Mucosa of gallbladder (tissue), 1 donor: Measurements from ENCODE around the gene ZNF534. TPM values are rescaled to one million over a fixed set of nuclear protein-coding genes. Genes with fewer than 3 reads are reported as not detected.
"Not testable (repeated sequence)": the region's sequence is repeated elsewhere in the genome, so short reads cannot be mapped to it uniquely, and the experiment has no call there.

Source experiments
- DNase-seq: peaks from one replicate; pipeline ENCODE4 v3.0.0-alpha.2; 2020; ENCODE audit warnings: low spot score
- total RNA-seq: library from RNA; stranded (reverse); gene quantifications from one replicate; pipeline ENCODE4 v1.2.1, GENCODE V29; 2021
- donor health status: DM: no; HTN: no; CAD: no.

ZNF534 gene
- total RNA-seq: not detected

GRCh38 chr19:52428937-52429336 lies at the start of gene ZNF534:
Gene ZNF534, plus strand, starts transcription at chr19:52429148. Its CDS starts 2,327 bp downstream, at chr19:52431475.
- DNase-seq: no peak

DNA sequence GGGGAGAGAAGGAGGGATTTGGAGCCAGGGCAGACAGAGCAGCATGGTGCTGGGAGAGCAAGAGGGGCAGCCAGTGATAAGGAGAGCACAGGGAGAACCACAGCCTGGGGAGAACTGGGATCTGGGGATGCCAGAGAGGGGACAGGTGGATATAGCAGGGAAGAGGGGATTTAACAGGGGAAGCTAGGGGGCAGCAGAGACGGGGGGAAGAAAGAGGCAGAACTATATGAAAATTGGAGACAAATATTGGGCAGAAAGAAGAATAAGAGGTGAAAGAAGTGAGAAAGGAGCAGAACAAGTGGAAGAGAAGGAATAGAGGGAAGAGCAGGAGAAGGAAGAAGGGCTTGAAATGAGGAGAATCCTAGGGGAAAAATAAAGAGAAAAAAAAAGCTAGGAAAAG lies 37.8 kb upstream of the ZNF534 start:
- DNase-seq: no peak

DNA sequence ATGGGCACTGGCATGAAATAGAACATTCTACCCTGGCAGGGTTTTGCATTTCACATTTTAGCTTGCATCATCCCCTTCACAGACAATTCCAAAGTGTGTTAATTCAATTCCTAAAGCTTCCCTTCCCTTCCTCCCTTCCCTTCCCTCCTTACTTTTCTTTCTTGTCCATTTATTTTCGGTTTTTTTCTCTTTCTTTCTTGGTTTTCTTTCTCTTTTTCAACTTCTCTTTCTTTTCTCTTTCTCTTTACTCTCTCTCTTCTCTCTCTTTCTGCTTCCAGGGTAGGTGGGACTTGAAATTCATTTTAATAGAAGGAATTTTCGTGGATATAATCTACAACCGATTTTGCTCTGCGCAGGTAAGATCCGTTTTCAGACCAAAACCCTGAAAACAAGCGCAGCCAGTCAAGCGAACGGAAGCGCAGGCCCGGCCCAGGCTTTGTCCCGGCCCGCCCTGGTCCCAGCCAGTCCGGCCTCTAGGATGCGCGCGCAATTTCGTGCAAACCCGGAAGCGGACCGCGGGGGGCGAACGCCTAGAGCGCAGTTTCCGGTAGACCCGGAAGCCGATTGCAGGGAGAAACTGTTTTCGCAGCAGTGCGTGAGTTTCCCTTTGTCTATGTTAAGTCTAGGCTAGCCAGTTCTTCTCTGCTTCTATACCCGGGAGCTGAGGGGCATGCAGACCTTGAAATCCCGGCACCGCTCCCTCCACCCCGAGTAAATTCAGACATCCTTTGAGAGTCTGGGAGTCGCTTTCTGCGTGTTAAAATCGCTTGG lies 31.5 kb upstream of the ZNF534 start, which contains the start of gene ZNF528:
Gene ZNF528 (plus strand): TSS at position 540 of the 771 bp plus-strand sequence. CDS start 4,165 bp downstream, outside the sequence.
- DNase-seq: peak; percentile 97

- DNase-seq: no peak
These were observed 30.9 kb upstream of the ZNF534 start for GRCh38 chr19:52398081-52398441.

DNA sequence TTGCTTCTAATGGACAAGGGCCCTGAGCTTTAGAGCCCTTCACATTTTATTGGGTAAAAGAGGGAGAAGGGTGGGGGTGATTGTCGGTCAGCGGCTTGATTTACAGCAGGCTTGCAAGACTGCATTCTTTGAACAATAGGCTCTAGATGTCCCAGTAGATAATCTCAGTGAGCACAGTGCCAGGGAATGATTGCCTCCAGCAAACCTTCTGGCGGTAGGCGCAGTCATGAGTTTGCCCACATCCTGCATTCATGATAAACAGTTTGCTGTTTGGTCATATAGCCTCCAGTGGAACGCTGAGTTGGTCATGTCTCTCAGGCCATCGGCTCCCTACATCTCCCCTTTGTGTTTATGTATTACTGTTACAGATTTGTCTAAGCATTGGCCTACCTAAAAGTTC lies 18.7 kb upstream of the ZNF534 start:
- DNase-seq: no peak

DNA sequence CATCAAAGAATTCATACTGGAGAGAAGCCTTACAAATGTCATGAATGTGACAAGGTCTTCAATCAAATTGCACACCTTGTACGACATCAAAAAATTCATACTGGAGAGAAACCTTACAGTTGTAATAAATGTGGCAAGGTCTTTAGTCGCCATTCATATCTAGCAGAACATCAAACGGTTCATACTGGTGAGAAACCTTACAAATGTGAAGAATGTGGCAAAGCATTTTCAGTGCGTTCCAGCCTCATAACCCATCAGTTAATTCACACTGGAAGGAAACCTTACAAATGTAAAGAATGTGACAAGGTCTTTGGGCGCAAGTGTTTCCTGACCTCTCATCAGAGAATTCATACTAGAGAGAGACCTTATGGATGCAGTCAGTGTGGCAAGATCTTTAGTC lies 13.2 kb upstream of the ZNF534 start:
- no peak for DNase-seq

DNA sequence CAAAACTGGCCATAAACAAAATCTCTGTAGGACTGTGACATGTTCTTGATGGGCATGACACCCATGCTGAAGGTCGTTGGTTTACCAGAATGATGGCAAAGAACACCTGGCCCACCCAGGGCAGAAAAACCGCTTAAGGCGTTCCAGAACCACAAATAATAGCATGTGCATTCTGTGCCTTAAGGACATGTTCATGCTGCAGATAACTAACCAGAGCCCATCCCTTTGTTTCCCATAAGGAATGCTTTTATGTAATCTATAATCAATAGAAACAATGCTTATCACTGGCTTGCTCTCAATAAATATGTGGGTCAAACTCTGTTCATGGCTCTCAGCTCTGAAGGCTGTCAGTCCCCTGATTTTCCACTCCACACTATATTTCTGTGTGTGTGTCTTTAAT lies 13.2 kb downstream of the ZNF534 start:
- no peak for DNase-seq

DNA sequence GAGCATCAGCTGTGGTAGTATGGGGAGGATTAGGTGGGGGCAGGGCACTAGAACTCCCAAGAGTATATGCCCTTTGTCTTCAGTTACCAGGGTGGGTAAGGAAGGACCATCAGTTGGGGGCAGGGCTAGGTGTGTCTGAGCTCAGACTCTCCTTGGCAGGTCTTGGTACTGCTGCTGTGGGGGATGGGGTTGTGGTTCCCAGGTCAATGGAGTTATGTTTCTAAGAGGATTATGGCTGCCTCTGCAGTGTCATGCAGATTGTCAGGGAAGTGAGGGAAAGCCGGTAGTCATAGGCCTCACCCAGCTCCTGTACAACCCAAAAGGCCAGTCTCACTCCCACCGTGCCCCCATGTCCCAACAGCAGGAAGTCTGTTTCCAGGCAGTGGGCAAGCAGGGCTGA lies 15.6 kb downstream of the ZNF534 start:
- DNase-seq: no peak

- DNase-seq: no peak
These were observed 22.3 kb downstream of the ZNF534 start for GRCh38 chr19:52451241-52451640.

DNA sequence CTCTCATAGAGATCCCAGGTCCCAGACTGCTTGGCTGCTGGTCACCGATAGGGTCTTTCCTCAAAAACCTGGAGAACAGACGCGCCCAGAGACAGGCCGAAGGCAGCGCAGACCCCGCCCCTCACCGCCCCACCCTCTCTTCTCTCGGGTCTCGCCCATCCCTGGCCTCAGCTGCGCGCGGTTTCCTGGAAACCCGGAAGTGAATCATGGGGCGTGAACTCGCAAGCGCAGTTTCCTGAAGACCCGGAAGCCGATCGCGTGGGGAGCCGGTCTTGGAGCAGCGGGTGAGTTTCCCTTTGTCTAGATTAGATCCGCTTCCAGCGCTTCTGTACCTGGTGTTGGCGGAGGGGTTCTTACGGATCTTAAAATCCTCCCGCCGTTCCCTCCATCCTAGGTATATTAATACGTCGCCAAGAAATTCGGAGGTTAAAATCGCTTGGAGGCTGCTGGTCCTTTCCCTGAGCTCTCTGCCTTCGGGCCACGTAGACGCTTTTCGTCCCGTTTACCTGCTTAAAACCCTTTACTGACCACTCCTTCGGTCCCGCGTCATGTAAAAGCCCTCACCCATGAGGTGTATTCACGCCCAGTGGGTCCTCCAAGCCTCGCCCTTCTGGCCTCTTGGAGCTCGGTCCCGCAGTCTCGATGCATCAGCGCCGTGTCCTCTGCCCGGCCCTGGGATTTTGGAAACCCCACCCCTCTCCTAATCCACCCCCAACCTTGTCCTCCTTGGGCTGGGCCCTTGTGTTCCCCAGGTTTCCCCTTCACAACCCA lies 24.6 kb downstream of the ZNF534 start, which contains the start of gene ZNF578:
Gene ZNF578 (plus strand): TSS at position 230 of the 771 bp plus-strand sequence. CDS start 48,293 bp downstream, outside the sequence.
- DNase-seq: peak; percentile 81

- DNase-seq: no peak
These were observed 36.0 kb downstream of the ZNF534 start for GRCh38 chr19:52464798-52465470.

DNA sequence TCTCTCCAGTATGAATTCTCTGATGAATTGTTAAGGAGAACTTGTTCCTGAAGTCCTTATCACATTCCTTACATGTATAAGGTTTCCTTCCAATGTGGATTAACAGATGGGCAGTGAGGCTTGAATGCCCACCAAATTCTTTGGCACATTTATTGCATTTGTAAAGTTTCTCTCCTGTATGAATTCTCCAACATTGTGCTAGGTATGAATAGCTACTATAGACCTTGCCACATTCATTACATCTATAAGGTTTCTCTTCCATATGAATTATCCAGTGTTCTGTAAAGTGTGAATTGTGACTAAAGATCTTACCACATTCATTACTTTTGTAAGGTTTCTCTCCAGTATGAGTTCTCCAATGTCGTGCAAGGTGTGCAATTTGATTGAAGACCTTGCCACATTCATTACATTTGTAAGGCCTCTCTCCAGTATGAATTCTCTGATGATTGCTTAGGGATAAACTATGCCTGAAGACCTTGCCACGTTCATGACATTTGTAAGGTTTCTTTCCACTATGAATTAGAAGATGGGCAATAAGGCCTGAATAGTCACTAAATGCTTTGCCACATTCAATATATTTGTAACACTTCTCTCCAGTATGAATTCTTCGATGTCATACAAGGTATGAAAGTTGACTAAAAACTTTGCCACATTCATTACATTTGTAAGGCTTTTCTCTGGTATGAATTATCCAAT lies 44.9 kb downstream of the ZNF534 start:
- no peak for DNase-seq

DNA sequence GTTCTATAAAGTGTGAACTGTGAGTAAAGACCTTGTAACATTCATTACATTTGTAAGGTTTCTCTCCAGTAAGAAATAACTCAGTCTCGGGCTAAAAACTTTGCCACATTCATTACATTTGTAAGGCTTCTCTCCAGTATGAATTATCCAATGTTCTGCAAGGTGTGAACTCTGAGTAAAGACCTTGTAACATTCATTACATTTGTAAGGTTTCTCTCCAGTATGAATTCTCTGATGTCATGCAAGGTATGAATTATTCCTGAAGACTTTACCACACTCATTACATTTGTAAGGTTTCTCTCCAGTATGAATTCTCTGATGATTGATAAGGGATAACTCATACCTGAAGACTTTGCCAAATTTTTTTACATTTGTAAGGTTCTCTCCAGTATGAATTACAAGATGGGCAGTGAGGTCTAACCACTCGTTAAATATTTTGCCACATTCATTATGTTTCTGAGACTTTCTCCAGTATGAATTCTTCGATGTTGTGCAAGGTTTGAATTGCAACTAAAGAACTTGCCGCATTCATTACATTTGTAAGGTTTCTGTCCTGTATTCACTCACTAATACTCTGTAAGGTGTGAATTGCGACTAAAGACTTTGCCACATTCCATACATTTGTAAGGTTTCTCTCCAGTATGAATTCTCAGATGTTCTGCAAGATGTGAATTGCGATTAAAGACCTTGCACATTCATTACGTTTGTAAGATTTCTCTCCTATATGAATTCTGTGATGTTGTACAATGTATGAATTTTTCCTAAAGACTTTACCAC lies 45.6 kb downstream of the ZNF534 start:
- DNase-seq: no peak

DNA sequence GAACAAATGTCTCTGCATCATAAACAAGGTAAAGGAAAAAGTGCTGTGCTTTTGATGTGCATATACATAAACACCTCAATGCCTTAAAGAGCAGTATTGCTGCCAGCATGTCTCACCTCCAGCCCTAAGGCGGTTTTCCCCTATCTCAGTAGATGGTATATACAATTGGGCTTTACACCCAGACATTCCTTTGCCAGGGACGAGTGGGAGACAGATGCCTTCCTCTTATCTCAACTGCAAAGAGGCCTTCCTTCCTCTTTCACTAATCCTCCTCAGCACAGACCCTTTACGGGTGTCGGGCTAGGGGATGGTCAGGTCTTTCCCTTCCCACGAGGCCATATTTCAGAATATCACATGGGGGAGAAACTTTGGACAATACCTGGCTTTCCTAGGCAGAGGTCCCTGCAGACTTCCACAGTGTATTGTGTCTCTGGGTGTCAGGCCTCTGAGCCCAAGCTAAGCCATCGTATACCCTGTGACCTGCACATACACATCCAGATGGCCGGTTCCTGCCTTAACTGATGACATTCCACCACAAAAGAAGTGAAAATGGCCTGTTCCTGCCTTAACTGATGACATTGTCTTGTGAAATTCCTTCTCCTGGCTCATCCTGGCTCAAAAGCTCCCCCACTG lies 55.3 kb downstream of the ZNF534 start:
- not testable (repeated sequence) for DNase-seq

GRCh38 chr19:52485064-52485463 lies 56.1 kb downstream of the ZNF534 start:
- not testable (repeated sequence) for DNase-seq

DNA sequence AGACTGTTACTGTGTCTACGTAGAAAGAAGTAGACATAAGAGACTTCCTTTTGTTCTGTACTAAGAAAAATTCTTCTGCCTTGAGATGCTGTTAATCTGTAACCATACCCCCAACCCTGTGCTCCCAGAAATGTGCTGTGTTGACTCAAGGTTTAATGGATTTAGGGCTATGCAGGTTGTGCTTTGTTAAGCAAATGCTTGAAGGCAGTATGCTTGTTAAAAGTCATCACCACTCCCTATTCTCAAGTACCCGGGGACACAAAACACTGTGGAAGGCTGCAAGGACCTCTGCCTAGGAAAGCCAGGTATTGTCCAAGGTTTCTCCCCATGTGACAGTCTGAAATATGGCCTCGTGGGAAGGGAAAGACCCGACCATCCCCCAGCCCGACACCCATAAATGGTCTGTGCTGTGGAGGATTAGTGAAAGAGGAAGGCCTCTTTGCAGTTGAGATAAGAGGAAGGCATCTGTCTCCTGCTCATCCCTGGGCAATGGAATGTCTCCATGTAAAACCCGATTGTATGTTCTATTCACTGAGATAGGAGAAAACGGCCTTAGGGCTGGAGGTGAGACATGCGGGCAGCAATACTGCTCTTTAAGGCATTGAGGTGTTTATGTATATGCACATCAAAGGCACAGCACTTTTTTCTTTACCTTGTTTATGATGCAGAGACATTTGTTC lies 56.8 kb downstream of the ZNF534 start:
- not testable (repeated sequence) for DNase-seq

GRCh38 chr19:52492201-52492993 lies 63.4 kb downstream of the ZNF534 start:
- no peak for DNase-seq

- DNase-seq: peak; percentile 10
These were observed 64.1 kb downstream of the ZNF534 start for GRCh38 chr19:52492994-52493470.

DNA sequence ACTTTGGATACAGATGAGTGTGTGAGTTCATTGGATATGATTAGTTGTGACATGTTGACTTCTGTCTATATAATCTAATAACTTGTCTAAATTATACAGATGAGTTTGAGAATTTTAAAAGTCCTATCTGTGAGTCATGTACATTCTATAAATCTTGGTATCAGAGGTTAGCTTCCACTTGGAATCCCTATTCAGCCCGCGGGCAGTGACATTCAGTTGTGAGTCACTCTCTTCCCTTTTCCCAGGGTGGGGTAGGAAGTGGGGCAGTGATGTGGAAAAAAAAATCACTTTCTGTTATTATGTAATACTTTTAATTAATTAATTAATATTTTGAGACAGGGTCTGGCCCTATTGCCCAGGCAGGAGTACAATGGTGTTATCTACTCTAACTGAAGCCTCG lies 65.6 kb downstream of the ZNF534 start:
- DNase-seq: no peak
